Duodenal mucosa (tissue), 2 donors: ENCODE results near the gene DMD.

Experiments used
- H3K27ac ChIP-seq: one replicate; pipeline ENCODE4 v1.7.0; 2013; ENCODE audit warnings: low read depth, low read length
- H3K27me3 ChIP-seq, 2 donors: one replicate each; pipeline ENCODE4 v1.7.0; 2013; ENCODE audit warnings: low read length in 2 of 2, control low read depth in 1 of 2; ENCODE audit not compliant: insufficient read depth in 2 of 2, control insufficient read depth in 1 of 2
- H3K36me3 ChIP-seq, 2 donors: one replicate each; pipeline ENCODE4 v1.7.0; 2013; ENCODE audit warnings: low read length in 2 of 2, control low read depth in 1 of 2; ENCODE audit not compliant: insufficient read depth in 2 of 2, control insufficient read depth in 1 of 2
- H3K4me1 ChIP-seq, 2 donors: one replicate each; pipeline ENCODE4 v1.7.0; 2013; ENCODE audit warnings: low read length in 2 of 2, control low read depth in 1 of 2; ENCODE audit not compliant: insufficient read depth in 2 of 2, control insufficient read depth in 1 of 2
- H3K4me3 ChIP-seq, 2 donors: one replicate each; pipeline ENCODE4 v1.7.0; 2013; ENCODE audit warnings: low read length in 2 of 2, low read depth in 1 of 2
- H3K9ac ChIP-seq, 2 donors: one replicate each; pipeline ENCODE4 v1.7.0; 2013; ENCODE audit warnings: low read length in 2 of 2, low read depth in 1 of 2
- H3K9me3 ChIP-seq, 2 donors: one replicate each; pipeline ENCODE4 v1.7.0; 2013; ENCODE audit warnings: low read length in 2 of 2, control low read depth in 1 of 2; ENCODE audit not compliant: control insufficient read depth in 1 of 2

Gene DMD

GRCh38 chrX:31851761-31852160, 1359.6 kb downstream of the DMD start:
- Histone ChIP-seq H3K9ac (no peak overlapping the region), H3K27me3 (no peaks in the 10 kb centered on the region), H3K4me1 (no peaks in the 10 kb centered on the region), H3K9me3 (no peaks in the 10 kb centered on the region), H3K36me3 (no peaks in the 10 kb centered on the region), H3K27ac (no peak overlapping the region), H3K4me3 (no peak overlapping the region)

GRCh38 chrX:31847773-31848172, 1363.6 kb downstream of the DMD start:
- Histone ChIP-seq H3K27ac (no peak overlapping the region), H3K9ac (no peak overlapping the region), H3K4me3 (no peak overlapping the region), H3K27me3 (no peaks in the 10 kb centered on the region), H3K4me1 (no peaks in the 10 kb centered on the region), H3K36me3 (no peaks in the 10 kb centered on the region), H3K9me3 (no peaks in the 10 kb centered on the region)

- H3K4me1 ChIP-seq, result no peaks in the 10 kb centered on the region
- no peak overlapping the region for H3K27ac ChIP-seq
- H3K4me3 ChIP-seq, result no peak overlapping the region
These were observed 1366.3 kb downstream of the DMD start for GRCh38 chrX:31845003-31845402.

GRCh38 chrX:31838617-31839016, 1372.7 kb downstream of the DMD start:
- Histone ChIP-seq H3K27me3 (no peaks in the 10 kb centered on the region), H3K9ac (no peak overlapping the region), H3K9me3 (no peaks in the 10 kb centered on the region), H3K36me3 (no peaks in the 10 kb centered on the region), H3K27ac (no peak overlapping the region), H3K4me3 (no peak overlapping the region), H3K4me1 (no peaks in the 10 kb centered on the region)

More at GRCh38 chrX:31845003-31845402, 1366.3 kb downstream of the DMD start:
- no peaks in the 10 kb centered on the region for H3K9me3 ChIP-seq
- H3K27me3 ChIP-seq, result no peaks in the 10 kb centered on the region
- H3K36me3 ChIP-seq, result no peaks in the 10 kb centered on the region
- H3K9ac ChIP-seq, result no peak overlapping the region

- H3K27ac ChIP-seq, result no peak overlapping the region
- no peaks in the 10 kb centered on the region for H3K9me3 ChIP-seq
- no peak overlapping the region for H3K9ac ChIP-seq
- H3K27me3 ChIP-seq, result no peaks in the 10 kb centered on the region
- H3K4me1 ChIP-seq, result no peaks in the 10 kb centered on the region
- no peak overlapping the region for H3K4me3 ChIP-seq
- no peaks in the 10 kb centered on the region for H3K36me3 ChIP-seq
These were observed 1373.8 kb downstream of the DMD start for GRCh38 chrX:31837445-31838049.

GRCh38 chrX:31836479-31836878, 1374.9 kb downstream of the DMD start:
- Histone ChIP-seq H3K4me3 (no peak overlapping the region), H3K36me3 (no peaks in the 10 kb centered on the region), H3K9ac (no peak overlapping the region), H3K27ac (no peak overlapping the region), H3K4me1 (no peaks in the 10 kb centered on the region), H3K9me3 (no peaks in the 10 kb centered on the region), H3K27me3 (no peaks in the 10 kb centered on the region)

GRCh38 chrX:31832263-31832662, 1379.1 kb downstream of the DMD start:
- H3K4me3 ChIP-seq, result no peak overlapping the region
- H3K9ac ChIP-seq, result no peak overlapping the region
- H3K27ac ChIP-seq, result no peak overlapping the region
- no peaks in the 10 kb centered on the region for H3K36me3 ChIP-seq
- H3K4me1 ChIP-seq, result no peaks in the 10 kb centered on the region
- H3K27me3 ChIP-seq, result no peaks in the 10 kb centered on the region
- no peaks in the 10 kb centered on the region for H3K9me3 ChIP-seq

GRCh38 chrX:31820430-31821210, 1390.7 kb downstream of the DMD start:
- H3K4me1 ChIP-seq, result no peaks in the 10 kb centered on the region
- no peak overlapping the region for H3K4me3 ChIP-seq
- H3K27me3 ChIP-seq, result no peaks in the 10 kb centered on the region

GRCh38 chrX:31819455-31819854, 1391.9 kb downstream of the DMD start:
- H3K4me3 ChIP-seq, result no peak overlapping the region
- no peaks in the 10 kb centered on the region for H3K9me3 ChIP-seq
- no peak overlapping the region for H3K9ac ChIP-seq
- H3K27me3 ChIP-seq, result no peaks in the 10 kb centered on the region
- H3K36me3 ChIP-seq, result no peaks in the 10 kb centered on the region
- H3K27ac ChIP-seq, result no peak overlapping the region
- no peaks in the 10 kb centered on the region for H3K4me1 ChIP-seq

More at GRCh38 chrX:31820430-31821210, 1390.7 kb downstream of the DMD start:
- Histone ChIP-seq H3K36me3 (no peaks in the 10 kb centered on the region), H3K27ac (no peak overlapping the region), H3K9ac (no peak overlapping the region), H3K9me3 (no peaks in the 10 kb centered on the region)

- Histone ChIP-seq H3K9me3 (no peaks in the 10 kb centered on the region), H3K9ac (no peak overlapping the region), H3K36me3 (no peaks in the 10 kb centered on the region), H3K4me3 (no peak overlapping the region), H3K27ac (no peak overlapping the region), H3K27me3 (no peaks in the 10 kb centered on the region), H3K4me1 (no peaks in the 10 kb centered on the region)
These were observed 1400.2 kb downstream of the DMD start for GRCh38 chrX:31811106-31811505.
